GM19328 (cell line): Measurements from ENCODE around the gene SLC29A3.
"Not testable (repeated sequence)": the region's sequence is repeated elsewhere in the genome, so short reads cannot be mapped to it uniquely, and the experiment has no call there.

Experiments
- ATAC-seq: cut with Tn5 transposase; IDR thresholded peaks from one replicate; pipeline ENCODE4 v1.9.1; 2021; ENCODE audit warnings: mild to moderate bottlenecking, moderate library complexity; ENCODE audit not compliant: unreplicated experiment

SLC29A3 gene

GRCh38 chr10:71283876-71284275 is 35.2 kb upstream of the SLC29A3 start:
- ATAC-seq, result no peak

DNA sequence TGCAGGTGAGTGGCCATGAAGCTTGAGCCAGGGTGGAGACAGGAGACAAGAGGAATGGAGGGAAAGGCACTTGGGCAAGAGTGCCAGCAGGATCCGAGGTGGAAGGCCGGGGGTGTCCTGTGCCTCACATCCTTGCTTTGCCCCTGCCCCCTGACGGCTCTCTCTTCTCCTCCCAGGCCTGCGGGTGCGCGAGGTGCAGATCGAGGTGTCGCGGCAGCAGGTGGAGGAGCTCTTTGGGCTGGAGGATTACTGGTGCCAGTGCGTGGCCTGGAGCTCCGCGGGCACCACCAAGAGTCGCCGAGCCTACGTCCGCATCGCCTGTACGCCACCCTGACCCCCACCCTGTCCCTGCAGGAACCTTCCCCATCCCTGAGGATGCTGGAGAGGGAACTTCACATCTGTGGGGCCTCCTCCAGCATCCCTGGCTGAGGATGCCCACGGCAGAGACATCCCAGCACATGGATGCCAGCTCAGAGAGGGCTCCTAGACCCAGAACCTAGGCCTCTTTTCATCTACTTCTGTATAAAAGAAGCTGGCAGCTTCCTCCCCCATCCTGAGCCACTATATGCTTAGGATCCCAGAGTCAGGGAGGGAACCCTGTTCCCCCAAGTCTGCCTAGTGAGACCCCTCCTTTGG is 34.4 kb upstream of the SLC29A3 start:
- no peak for ATAC-seq

- ATAC-seq, result no peak
Observed at GRCh38 chr10:71285180-71285545, 33.9 kb upstream of the SLC29A3 start.

DNA sequence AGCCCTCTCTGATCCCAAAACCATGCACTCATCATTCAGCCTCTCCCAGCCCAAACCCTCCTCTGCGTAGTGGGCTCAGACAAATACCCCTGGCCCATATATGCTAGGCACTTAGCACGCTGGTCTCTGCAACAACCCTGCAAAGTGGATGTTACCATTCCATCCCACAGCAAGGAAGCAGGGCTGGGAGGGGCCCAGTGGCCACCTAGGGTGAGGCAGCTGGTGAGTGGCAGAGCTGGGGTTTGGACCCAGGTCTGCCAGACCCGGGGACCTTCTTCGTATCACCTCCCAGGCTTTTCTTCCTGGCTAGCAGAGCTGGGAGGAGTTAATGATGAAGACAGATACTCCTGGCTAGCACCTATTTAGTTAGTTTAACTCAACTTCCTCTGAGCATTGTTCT is 33.1 kb upstream of the SLC29A3 start:
- no peak for ATAC-seq

GRCh38 chr10:71286521-71287294 is 32.4 kb upstream of the SLC29A3 start:
- ATAC-seq, result no peak

DNA sequence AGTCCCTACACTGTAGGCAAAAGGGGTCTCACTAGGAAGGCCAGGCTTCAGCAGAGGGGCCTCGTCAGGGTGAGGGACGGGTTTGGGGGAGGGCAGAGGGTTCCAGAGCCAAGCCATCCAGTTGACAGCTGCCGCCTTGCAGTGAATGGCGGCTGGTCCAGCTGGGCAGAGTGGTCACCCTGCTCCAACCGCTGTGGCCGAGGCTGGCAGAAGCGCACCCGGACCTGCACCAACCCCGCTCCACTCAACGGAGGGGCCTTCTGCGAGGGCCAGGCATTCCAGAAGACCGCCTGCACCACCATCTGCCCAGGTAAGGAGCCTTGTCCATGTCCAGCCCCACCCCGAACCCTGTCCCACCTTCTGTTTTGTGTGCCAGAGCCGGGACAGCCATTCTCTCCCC is 31.6 kb upstream of the SLC29A3 start:
- no peak for ATAC-seq

DNA sequence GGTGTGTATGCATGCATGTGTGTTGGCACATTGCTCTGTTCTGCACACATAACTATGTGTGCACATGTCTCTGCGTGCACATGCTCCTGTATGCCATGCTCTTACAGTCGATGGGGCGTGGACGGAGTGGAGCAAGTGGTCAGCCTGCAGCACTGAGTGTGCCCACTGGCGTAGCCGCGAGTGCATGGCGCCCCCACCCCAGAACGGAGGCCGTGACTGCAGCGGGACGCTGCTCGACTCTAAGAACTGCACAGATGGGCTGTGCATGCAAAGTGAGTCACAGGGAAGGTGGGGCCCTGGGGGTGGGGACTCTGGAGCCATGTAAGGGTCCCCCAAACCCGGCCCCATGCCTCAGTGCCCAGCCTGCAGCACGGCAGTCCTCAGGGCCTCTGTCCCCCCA is 30.6 kb upstream of the SLC29A3 start:
- ATAC-seq, result no peak

DNA sequence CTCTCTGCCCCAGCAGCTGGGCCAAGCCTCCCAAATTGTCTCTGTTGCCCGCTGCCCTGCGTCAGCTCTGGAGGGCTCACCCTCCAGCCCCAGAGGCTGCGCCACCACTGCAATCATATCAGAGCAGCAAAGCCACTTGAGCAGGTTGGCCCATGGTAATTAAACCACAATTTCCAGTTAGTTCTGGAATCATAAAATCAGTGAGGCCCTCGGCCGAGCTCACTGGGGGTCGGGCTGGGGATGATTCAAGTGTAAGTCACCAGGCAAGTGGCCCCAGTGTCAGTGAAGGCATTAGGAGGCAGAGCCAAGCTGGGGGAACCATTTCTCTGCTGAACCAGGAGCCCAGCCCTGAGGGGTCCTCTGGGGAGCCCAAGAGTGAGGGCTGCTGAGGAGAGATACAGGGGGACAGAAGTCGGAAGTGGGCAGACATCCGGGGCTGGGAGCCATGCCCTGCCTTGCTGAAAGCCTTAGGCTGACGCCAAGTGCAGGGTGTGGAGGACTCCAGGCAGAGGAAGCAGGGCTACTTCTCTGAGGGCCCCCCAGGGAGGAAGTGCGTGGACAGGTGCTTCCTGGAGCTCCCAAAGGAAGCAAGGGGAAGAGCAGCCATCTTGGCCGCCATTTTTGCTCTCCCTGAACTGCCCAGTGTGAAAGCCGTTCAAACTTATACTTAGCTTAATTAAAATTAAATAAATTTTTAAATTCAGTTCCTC is 29.5 kb upstream of the SLC29A3 start:
- ATAC-seq, result no peak

DNA sequence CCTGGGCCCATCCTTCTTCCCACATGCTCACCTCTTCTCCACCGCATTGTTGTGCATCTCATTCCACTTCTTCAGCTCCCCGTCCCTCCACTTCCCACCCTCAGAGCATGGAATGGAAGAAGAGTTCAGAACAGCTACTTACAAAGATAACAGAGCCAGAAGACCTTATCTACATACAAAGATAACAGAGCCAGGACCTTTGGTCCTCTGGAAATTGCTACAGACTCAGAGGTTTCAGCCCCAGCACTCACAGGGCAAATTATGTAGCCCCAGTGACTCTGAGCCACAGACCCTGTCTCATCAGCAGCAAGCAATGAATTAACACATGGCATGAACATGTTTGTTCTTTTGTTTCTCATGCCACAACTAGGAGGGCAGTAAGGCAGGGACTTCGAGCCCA is 28.7 kb upstream of the SLC29A3 start:
- no peak for ATAC-seq

- ATAC-seq, result no peak
Observed at GRCh38 chr10:71290806-71291527, 28.1 kb upstream of the SLC29A3 start.

- ATAC-seq, result no peak
Observed at GRCh38 chr10:71291528-71291900, 27.5 kb upstream of the SLC29A3 start.

DNA sequence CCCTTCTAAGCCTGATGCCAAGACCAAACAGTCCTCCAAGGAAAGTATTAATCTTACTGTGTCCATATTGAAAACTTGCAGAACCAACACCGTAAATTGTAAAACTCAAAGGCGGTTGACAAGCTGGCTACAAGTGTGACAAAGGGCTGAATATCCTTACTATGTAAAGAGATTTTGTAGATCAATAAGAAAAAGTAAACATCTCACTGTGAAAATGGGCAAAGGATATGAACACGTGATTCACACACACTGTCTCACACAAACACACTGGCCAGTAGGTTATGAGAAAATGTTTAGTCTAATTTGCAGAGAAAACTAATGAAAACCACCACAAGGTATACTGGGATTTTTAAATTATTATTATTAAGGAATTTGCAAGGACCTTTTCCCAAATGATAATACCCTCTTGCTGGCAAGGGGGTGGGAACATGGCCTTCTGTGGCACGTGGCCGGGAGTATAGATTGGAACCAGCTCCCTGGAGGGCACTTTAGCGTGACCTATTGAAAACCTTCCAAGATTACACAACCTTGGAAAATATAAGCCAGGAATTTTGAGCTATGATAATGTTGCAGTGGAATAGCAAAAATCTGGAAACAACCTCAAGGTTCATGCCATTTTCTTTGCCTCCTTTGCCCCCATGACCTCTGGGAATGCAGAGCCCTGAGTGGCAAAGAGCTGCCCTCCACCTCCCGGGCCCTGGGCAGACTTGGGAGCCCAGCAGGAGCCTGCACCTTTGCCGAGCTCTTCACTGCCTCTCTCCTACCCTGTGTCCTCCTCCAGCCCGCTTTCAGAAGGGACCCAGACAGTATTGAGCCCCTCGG is 26.2 kb upstream of the SLC29A3 start:
- ATAC-seq, result no peak

GRCh38 chr10:71293446-71294084 is 25.5 kb upstream of the SLC29A3 start:
- ATAC-seq, result no peak

DNA sequence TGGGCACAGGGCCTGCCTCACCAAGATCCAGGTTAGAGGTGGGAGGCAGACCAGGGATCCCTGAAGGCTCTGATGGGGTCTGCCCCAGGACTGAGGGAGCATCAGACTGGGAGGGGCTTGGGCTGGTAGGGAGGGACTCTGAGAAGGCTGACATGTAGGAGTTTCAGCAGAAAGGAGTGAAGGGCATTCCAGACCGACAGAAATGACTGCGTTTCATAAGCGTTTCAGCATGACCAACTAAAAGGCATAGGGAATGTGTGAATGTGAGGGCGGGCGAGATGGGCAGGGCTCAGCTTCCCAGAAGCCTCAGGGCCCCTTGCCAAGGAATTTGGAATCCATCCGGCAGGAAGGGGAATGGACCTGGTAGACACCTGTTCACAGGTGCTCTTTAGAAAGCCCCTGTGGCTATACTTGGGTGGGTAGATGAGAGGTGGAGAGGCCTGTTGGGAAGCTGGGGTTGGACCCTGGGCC is 24.9 kb upstream of the SLC29A3 start:
- ATAC-seq, result no peak

- no peak for ATAC-seq
Observed at GRCh38 chr10:71294856-71295255, 24.2 kb upstream of the SLC29A3 start.

GRCh38 chr10:71295641-71296040 is 23.4 kb upstream of the SLC29A3 start:
- no peak for ATAC-seq

DNA sequence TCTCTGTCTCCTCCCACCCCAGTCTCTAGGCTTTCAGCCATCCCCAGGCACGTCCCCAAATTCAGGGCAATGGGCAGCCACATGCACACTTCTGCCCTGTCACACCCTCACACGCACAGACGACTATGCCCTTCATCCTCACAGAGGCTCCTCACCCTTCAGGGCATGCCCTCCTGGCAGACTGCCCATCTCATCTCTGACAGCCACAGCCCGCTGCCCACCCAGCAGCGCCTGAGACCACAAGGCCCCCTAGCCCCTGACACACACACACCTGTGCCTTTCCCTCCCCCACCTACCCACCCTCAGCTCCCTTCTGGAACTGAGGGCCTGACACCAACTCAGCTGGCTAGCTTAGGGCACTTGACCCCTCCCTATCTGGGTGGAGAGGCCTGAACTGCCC is 23.0 kb upstream of the SLC29A3 start:
- ATAC-seq, result no peak

GRCh38 chr10:71296811-71297210 is 22.2 kb upstream of the SLC29A3 start:
- not testable (repeated sequence) for ATAC-seq

DNA sequence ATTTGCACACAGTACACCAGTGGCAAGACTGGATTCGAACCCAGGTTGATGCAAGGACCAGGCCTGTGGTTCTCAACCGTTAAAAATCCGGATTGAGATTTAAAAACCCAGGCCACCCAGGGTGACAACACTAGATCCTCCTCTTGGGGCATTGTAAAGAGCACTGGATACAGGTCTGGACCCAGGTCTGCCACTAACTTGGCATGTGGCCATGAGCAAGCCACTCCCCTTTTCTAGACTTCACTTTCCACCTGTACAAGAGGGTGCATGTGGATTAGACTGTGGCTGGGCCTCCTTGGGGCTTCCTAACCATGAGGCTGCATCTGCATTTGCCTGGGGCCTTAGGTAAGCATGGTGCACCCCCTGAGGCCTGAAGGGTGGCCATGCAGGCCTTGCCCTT is 21.7 kb upstream of the SLC29A3 start:
- no peak for ATAC-seq
